Activated CD8-positive, alpha-beta memory T cell treated with anti-CD3 and anti-CD28 coated beads, Interleukin-2, amount 50 U/mL, for 1 hour (primary cell): ENCODE results near the gene MDH2.
"Not testable (repeated sequence)": the region's sequence is repeated elsewhere in the genome, so short reads cannot be mapped to it uniquely, and the experiment has no call there.

Experiments used
- DNase-seq: peaks from one replicate; pipeline ENCODE4 v3.0.0-alpha.2; 2020; ENCODE audit errors: extremely low read depth

The MDH2 gene

DNA sequence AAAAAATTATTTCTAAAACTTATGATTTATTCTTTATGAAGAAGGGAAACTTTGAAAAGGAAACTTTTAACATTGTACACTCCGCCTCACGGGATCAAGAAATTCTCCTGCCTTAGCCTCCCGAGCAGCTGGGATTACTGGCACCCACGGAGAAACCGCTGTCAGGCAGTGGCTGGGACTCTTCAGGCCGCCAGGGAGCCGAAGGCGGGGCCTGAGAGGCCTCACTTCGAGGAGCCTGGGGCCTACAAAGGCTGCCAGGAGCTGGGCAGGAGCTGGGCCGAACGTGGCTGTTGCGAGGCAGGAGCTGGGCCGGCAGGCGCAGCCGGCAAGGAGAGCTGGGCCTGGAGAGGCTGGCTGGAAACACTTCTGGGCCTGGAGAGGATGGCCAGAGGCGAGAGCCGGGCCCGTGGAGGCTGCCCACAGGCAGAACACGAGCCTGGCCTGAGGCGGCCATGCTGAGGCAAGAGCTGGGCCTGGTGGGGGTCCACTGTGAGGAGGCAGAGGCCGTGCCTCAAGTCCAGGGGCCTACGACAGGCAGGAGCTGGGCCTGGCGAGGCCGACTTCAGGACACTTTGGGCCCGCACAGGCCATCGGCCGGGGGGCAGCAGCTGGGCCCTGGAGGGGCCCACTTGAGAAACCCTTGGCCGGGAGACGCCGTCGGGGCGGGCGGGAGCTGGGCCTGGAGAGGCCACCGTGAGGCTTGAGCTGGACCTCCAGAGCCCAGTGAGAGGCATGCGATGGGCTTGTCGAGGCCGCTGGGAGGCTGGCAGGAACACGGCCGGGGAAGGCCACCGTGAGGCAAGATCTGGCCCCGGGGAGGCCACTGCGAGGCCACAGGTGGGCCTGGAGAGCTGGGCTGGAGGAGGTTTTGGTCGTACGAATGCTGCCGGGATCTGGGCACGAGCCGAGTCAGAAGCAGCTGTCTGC is 23.7 kb downstream of the MDH2 start:
- no peak for DNase-seq

DNA sequence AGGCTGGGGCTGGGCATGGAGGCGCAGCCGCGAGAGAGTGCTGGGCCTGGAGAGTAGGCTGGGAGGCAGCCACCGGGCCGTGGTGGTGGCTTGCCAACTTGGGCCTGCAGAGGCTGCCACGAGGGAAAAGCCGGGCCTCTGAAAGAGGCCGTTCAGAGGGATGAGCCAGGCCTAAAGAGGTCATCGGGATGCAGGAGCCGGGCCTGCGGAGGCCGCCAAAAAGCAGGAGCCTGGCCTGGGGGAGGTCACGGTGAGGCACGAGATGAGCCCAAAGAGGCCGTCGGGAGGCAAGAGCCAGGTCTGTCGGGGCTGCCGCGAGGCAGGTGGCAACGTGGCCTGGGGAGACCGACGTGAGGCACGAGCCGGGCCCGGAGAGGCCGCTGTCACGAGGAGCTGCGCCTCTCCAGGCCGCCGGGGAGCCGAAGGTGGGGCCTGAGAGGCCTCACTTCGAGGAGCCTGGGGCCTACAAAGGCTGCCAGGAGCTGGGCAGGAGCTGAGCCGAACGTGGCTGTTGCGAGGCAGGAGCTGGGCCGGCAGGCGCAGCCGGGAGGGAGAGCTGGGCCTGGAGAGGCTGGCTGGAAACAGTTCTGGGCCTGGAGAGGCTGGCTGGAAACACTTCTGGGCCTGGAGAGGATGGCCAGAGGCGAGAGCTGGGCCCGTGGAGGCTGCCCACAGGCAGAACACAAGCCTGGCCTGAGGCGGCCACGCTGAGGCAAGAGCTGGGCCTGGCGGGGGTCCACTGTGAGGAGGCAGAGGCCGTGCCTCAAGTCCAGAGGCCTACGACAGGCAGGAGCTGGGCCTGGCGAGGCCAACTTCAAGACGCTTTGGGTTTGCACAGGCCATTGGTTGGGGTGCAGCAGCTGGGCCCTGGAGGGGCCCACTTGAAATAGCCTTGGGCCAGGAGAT is 24.6 kb downstream of the MDH2 start:
- no peak for DNase-seq

DNA sequence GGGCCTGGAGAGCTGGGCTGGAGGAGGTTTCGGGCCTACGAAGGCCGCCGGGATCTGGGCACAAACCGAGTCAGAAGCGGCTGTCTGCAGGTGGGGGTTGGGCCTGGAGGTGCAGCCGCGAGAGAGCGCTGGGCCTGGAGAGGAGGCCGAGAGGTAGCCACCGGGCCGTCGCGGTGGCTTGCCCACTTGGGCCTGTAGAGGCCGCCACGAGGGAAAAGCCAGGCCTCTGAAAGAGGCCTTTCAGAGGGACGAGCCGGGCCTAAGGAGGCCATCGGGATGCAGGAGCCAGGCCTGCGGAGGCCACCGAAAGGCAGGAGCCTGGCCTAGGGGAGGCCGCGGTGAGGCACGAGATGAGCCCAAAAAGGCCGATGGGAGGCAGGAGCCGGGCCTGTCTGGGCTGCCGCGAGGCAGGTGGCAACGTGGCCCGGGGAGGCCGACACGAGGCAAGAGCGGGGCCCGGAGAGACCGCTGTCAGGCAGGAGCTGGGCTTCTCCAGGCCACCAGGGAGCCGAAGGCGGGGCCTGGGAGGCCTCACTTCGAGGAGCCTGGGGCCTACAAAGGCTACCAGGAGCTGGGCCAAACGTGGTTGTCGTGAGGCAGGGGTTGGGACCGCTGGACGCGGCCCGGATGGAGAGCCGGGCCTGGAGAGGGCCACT is 25.6 kb downstream of the MDH2 start:
- DNase-seq = no peak

DNA sequence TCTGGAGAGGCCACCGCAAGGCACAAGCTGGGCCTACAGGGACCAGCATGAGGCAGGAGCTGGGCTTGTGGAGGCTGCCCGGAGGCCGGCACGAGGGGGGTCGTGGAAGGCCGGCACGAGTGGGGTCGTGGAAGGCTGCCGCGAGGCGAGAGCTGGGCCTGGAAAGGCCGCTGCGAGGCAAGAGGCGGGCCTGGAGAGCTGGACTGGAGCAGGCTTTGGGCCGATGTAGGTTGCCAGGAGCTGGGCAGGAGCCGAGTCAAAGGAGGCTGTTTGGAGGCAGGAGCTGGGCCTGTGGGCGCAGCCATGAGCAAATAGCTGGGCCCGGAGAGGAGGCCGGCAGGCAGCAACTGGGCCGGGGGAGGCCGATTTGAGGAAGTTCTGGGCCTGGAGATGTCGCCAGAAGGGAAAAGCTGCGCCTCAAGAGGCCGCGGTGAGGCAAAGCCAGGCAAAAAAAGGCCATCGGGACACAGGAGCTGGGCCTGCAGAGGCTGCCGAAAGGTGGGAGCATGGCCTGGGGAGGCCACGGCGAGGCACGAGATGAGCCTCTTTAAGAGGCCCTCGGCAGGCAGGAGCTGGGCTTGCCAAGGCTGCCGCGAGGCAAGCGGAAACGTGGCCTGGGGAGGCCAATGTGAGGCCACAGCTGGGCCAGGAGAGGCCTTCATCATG is 26.5 kb downstream of the MDH2 start:
- DNase-seq = no peak

DNA sequence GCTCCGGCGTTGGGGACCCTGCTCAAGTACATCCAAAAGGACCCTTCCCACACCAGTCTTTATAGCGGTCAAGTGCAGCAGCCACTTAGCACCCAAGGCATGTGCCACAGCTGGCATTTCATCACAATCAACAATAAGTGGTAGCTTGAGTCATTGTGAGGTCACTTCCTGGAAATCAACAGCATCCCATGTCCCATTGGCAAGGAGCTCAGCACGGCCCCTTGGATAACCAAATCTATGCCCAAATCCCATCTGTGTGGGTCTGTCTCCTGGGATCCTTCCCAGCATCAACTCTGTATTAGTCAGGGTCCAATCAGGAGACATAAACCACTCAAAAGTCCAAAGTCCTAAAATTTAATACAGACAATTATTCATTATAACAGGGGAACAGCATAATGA is 27.1 kb downstream of the MDH2 start:
- DNase-seq = no peak

DNA sequence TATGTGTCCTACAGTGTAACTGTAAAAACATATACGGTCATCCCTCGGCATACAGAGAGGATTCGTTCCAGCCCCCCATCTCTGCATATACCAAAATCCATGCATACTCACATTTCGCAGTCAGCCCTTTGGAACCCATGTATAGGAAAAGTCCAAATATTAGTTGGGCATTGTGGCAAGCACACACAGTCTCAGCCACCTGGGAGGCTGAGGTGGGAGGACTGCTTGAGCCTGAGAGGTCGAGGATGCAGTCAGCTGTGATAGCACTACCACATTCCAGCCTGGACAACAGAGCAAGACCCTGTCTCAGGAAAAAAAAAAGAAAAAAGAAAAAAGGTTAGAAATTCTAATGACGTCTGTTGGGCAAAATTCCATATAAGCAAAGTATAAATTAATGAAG is 29.1 kb downstream of the MDH2 start:
- no peak for DNase-seq

DNA sequence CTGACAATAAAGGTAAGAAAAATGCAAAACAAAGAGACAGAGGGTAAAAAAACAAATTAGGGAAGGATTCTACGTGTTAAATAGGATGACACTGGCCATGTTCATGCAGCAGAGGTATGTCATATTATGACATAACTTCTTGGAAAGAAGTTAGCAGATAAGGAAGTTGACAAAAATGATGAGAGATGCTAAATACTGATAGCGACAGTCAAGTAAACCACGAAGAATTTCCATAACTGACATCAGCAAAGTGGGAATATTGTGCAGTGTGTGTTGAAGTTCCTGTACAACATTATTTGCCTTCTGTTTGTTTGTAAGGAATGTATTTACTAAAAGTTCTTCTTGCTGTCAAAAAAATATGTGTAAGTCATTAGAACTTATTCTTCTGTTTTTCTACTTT is 29.5 kb downstream of the MDH2 start:
- DNase-seq = no peak

DNA sequence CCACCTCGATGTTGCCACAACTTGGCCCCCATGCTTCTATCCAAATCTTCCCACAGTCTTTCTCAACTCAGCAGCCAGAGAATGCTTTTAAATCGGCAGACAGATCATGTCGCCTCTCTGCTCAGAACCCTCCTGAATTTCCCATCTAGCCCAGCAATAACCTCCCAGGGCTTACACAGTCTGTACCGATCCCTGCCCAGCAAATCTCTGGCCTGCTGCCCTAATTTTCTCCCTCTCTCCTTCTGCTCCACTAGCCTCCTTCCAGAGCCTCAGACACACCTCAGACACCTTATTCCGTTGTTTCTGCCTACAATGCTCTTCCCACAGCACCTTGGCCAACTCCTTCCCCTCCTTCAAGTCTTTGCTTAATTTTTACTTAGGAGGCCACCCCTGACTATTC is 32.3 kb downstream of the MDH2 start:
- no peak for DNase-seq

DNA sequence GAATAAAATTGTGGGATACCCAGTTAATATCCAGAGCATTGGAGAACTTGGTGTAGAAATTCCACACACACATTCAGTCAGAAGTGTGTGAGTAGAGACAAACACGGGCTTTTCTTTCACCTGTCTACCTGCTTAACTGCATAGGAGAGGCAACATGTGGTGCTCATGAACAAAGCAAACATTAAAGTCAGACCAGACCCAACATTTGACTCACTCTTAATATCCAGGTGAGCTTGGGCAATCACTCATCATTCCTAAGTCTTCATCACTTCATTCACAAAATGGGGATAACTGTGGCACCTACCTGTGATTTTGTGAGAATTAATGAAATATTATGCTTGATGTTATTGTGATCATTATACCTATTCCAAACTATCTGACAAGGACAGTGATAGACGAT is 36.2 kb downstream of the MDH2 start:
- DNase-seq = not testable (repeated sequence)

DNA sequence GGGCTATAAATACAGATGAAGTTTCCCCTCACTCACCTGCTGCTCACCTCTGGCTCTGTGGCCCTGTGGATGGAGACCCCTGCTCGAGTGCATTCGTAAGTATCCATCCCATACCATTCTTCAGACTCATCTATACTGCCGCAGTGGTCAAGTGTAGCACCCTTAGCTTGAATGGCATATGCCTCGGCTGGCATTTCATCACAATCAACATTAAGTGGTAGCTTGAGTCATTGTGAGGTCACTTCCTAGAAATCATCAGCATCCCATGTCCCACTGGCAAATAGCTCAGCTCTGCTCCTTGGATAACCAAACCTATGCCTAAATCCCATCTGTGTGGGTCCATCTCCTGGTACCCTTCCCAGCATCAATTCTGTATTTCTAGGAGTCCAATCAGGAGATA is 38.2 kb downstream of the MDH2 start:
- no peak for DNase-seq

DNA sequence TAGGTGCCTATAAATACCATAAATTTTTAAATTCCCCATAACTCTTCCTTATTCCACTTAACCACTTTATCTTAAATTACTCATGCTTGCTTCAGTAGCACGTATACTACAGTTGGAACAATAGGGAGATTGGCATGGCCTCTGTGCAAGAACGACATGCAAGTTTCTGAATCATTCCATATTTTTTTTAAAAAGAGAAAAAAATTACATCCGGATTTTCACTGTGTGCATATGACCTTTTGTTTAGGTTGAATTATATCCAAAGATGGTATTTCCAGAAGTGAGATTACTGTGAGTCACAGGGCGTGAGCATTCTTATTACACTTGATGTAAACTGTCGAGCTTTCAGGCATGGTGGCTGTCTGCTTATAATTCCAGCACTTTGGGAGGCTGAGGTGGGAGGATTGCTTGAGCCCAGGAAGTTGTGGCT is 39.5 kb downstream of the MDH2 start:
- not testable (repeated sequence) for DNase-seq

DNA sequence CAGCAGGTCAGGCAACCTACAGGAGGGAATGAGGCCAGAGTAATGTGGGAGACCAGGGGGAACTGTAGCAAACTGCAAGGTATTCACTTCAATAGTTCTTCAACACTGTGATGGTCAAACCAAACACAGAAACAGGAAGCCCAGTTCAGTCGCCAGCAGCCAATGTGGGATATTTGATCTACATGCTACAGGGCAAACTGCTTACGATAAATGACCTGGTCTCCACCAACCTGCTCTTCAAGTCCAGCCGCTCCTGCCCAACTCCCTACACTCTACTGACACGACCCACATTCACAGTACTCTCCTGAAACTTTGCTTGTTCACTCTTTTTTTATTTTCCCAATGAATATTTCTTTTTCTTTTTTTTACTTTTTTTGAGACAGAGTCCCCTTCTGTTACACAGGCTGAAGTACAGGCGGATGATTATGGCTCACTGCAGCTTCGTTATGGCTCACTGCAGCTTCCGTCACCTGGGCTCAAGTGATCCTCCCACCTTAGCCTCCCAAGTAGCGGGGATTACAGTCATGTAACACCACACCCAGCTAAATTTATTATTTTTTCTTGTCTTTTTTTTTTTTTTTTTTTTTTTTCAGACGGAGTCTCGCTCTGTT is 42.1 kb downstream of the MDH2 start:
- DNase-seq = no peak

DNA sequence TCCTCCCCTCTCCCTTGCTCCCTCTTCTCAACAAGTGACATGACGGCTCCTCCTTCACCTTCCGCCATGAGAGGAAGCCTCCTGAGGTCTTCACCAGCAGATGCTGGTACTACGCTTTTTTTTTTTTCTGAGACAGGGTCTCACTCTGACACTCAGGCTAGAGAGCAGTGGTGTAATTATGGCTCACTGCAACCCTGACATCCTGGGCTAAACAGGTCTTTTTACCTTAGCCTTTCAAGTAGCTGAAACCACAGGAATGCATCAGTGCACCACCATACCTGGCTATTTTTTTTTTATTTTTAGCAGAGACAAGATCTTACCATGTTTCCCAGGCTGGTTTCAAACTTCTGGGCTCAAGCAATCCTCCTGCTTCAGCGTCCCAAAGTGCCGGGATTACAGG is 43.6 kb downstream of the MDH2 start:
- no peak for DNase-seq

DNA sequence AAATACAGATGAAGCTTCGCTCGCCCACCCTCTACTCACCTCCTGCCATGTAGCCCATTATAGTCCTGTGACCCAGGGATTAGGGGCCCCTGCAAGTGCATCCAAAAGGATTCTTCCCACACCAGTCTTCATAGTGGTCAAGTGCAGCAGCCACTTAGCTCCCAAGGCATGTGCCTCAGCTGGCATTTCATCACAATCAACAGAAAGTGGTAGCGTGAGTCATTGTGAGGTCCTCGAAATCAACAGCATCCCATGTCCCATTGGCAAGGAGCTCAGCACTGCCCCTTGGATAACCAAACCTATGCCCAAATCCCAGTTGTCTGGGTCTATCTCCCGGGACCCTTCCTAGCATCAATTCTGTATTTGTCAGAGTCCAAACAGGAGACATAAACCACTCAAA is 45.6 kb downstream of the MDH2 start:
- DNase-seq = not testable (repeated sequence)

DNA sequence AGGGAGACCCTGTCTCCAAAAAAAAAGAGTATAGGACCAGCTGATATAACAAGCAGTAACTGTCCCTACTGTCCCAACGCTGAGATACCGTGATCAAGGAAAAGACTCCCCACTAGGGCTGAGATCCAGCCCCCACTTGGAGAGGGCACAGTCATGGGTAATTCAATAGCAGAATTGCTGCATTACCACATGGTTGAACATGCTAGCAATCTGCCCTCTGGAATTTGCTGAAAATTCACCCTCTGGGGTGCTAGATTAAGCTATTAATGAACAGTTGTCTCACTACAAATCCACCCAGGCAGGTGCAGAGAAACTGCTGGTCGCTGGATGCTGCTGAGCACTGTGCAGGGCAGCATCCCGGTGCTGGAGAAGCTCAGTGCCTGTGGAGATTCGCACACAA is 46.4 kb downstream of the MDH2 start:
- not testable (repeated sequence) for DNase-seq

DNA sequence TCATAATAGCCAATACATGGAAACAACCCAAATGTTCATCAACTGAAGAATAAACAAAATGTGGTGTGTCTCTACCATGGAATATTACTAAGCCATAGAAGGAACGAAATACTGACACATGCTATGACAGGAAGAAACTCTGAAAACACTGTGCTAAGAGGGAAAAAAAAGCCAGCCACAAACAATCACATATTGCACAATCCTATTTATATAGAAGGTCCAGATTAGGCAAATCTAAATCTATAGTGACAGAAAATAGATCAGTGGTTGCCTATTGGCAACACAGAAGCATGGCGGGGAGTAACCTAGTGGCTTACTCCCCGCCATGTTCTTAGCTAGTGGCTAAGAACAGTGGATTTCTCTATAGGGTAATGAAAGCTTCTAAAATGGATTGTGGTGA is 48.0 kb downstream of the MDH2 start:
- DNase-seq = no peak

DNA sequence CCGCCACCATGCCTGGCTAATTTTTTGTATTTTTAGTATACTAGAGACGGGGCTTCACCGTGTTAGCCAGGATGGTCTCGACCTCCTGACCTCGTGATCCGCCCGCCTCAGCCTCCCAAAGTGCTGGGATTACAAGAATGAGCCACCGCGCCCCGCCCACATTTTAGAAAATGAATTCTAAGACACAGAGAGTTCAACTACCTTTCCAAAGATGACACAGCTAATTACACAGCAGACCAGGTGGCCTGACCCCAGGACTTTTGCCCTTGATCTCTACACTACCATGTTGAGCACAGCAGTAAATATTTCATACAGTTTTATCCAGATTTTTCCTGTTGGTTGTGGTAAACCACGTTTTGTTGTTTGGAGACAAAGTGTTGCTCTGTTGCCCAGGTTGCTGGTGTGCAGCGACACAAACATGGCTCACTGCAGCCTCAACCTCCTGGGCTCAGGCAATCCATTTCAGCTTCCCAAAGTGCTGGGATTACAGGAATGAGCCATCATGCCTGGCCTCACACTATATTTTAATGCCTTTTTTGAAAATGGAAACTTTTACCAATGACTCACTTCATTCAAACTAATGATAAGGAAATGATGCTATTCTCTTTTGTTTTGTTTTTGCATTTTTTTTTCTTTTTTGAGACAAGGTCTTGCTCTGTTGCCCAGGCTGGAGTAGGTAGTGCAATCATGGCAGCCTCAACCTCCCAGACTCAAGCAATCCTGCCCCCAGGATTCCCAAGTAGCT is 54.0 kb downstream of the MDH2 start:
- not testable (repeated sequence) for DNase-seq

DNA sequence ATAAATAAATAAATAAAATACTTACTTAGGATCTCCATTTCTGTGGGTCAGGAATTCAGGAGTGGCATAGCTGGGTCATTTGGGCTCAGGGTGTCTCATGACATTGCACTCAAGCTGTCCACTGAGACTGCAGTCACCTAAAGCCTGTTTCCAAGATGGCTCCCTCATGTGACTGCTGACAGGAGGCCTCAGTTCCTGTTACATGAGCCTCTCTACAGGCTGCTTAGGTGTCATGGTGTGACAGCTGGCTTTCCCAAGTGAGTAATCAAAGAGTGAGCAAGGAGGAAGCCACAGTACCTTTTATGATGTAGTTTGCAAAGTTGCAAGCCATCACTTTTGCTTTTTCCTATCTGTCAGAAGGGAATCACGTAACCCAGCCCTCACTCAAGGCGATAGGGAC is 55.9 kb downstream of the MDH2 start:
- DNase-seq = not testable (repeated sequence)

DNA sequence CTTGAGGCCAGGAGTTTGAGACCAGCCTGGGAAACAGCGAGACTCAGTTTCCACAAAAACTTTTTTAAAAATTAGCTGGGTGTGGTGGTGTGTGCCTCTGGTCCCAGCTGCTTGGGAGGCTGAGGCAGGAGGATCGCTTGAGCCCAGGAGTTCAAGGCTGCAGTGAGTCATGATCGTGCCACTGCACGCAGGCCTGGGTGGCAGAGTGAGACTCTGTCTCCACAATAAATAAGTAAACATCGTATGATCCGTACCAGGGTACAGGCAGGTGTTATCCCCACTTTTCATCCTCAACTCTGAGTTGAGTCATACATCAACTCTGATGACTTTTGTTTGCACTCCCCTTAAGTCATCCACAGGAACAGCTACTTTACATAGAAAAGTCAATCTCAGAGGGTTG is 58.2 kb downstream of the MDH2 start:
- DNase-seq = not testable (repeated sequence)

DNA sequence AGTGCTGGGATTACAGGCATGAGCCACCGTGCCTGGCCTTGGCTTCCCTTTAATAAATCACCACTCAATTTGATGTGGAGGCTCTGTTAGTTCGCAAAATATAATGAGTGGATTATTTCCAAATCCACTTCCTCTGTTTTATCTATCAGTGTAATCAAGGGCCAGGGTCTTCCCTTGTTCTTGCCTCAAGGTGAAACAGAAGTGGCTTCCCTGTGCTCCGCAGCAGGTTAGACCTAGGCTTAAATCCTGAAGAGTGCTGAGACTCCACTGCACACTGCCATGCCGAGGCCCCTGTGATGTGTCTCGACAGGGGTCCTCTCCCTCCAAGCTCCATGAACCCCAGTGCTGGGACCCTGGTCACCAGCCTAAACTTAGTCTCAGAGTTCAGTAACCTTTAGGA is 59.0 kb downstream of the MDH2 start:
- DNase-seq = no peak
